Suprapubic skin (tissue), 3 donors: ENCODE data around the gene CHMP2B.

ENCODE experiments used
- POLR2AphosphoS5 ChIP-seq, 3 donors: sonication (generic); formaldehyde crosslinking; IDR thresholded peaks; one replicate each; pipeline ENCODE4 v1.6.1; 2017; ENCODE audit warnings: antibody characterized with exemption in 3 of 3
- TF ChIP-seq, protein P1 (sequence below), 2 donors: fragments of 200-600 bp in 1 of 2; fragments of 450-650 bp in 1 of 2; sonication (generic) in 1 of 2; IDR thresholded peaks; one replicate each; pipeline ENCODE4 v1.5.1; 2016 to 2019; ENCODE audit warnings: antibody characterized with exemption in 2 of 2, mild to moderate bottlenecking in 1 of 2, moderate library complexity in 1 of 2

DNA sequence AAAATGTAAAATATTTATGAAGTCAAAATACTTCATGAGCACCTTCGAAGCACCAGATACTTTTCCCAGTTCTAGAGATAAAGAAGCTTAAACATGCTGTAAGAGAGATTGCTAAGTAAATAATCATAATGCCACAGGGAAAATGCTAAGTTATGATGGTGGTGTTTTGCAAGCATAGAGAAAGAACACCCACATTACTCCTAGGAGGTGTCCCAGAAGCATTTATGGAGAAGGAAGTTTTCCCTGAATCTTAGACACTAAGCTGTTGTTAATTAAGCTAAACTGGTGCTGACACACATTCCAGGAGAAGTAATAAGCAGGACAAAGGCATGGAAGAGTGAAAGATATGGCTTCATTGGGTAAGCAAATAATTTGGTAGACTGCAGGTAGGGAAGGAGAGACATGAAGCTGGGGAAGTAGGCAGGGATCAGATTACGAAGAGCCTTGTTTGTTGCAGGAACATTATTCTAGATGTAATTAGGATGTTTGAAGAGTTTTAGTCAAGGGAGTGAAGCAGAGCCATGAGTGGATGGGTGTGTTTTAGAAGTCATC lies 40.4 kb upstream of the CHMP2B start:
- TF ChIP-seq, protein P1, sequence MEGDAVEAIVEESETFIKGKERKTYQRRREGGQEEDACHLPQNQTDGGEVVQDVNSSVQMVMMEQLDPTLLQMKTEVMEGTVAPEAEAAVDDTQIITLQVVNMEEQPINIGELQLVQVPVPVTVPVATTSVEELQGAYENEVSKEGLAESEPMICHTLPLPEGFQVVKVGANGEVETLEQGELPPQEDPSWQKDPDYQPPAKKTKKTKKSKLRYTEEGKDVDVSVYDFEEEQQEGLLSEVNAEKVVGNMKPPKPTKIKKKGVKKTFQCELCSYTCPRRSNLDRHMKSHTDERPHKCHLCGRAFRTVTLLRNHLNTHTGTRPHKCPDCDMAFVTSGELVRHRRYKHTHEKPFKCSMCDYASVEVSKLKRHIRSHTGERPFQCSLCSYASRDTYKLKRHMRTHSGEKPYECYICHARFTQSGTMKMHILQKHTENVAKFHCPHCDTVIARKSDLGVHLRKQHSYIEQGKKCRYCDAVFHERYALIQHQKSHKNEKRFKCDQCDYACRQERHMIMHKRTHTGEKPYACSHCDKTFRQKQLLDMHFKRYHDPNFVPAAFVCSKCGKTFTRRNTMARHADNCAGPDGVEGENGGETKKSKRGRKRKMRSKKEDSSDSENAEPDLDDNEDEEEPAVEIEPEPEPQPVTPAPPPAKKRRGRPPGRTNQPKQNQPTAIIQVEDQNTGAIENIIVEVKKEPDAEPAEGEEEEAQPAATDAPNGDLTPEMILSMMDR (IDR thresholded peaks at IDR 0.05) = no peak
- TF ChIP-seq POLR2AphosphoS5 (IDR thresholded peaks at IDR 0.05) = no peak
